GM19395 (cell line): ENCODE results near the gene LGALS7B.
"Not testable (repeated sequence)": the region's sequence is repeated elsewhere in the genome, so short reads cannot be mapped to it uniquely, and the experiment has no call there.

ENCODE experiments used
- ATAC-seq: cut with Tn5 transposase; IDR thresholded peaks from one replicate; pipeline ENCODE4 v1.9.1; 2021; ENCODE audit warnings: mild to moderate bottlenecking, moderate library complexity; ENCODE audit not compliant: unreplicated experiment

LGALS7B gene

DNA sequence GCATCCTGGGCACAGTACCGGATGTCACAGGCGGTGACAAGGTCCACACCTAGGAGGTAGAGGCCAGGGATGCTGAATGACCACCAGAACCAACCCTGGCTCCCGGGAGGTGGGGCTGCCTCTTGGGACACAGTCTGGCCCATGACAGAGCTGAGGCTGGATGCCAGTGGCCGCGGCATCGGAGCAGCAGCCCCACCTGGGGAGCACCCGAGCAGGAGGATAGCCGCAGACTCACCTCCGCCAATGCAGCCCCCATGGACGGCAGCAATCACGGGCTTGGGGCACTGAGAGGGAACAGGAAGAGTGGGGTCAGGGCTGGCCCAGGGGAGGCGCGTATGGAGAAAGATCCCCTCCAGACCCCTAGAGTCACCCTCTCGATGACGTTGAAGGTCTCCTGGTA is 28.1 kb downstream of the LGALS7B start:
- ATAC-seq, result no peak

DNA sequence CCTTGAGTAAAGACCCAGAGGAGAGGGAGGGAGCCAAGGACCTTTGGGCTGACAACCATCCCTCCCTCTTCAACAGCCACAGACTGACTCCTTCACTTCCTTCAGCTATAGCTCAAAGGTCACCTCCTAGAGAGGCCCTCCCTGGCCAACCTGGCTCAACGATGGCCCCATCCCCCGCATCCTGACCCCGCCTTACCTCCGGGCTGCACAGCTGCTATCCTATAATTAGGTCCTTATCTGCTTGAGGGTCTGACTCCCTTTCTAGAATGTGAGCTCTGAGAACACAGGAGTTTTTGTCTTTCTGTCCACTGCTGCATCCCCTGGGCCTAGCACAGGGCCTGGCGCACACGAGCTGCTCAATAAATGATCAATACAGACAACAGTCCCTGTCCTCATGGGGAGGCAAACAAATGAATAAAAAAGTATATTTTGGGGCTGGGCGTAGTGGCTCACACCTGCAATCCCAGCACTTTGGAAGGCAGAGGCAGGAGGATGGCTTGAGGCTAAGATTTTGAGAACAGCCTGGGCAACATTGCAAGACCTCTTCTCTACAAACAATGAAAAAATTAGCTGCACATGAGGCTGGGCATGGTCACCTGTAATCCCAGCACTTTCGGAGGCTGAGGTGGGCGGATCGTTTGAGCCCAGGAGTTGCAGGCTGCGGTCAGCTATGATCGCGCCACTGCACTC is 30.4 kb downstream of the LGALS7B start:
- no peak for ATAC-seq

DNA sequence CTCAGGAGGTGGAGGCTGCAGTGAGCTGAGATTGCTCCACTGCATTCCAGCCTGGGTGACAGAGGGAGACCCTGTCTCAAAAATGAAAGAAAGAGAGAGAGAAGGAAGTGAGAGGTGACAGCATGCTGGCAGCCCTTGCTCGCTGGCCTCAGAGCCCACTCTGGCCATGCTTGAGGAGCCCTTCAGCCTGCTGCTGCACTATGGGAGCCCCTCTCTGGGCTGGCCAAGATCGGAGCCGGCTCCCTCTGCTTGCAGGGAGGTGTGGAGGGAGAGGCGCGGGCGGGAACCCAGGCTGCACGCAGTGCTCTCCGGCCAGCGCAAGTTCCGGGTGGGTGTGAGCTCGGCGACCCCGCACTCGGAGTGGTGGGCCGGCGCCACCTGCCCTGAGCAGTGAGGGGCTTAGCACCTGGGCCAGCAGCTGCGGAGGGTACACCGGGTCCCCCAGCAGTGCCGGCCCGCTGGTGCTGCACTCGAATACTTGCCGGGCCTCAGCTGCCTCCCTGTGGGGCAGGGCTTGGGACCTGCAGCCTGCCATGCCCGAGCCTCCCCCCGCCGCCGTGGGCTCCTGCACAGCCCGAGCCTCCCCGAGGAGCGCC is 32.3 kb downstream of the LGALS7B start:
- not testable (repeated sequence) for ATAC-seq

DNA sequence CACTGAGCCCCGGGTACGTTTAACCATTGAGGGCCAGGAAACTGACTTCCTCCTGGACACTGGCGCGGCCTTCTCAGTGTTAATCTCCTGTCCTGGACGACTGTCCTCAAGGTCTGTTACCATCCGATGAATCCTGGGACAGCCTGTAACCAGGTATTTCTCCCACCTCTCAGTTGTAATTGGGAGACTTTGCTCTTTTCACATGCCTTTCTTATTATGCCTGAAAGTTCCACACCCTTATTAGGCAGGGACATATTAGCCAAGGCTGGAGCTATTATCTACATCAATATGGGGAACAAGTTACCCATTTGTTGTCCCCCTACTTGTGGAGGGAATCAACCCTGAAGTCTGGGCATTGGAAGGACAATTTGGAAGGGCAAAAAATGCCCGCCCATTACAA is 36.9 kb downstream of the LGALS7B start:
- ATAC-seq, result not testable (repeated sequence)

DNA sequence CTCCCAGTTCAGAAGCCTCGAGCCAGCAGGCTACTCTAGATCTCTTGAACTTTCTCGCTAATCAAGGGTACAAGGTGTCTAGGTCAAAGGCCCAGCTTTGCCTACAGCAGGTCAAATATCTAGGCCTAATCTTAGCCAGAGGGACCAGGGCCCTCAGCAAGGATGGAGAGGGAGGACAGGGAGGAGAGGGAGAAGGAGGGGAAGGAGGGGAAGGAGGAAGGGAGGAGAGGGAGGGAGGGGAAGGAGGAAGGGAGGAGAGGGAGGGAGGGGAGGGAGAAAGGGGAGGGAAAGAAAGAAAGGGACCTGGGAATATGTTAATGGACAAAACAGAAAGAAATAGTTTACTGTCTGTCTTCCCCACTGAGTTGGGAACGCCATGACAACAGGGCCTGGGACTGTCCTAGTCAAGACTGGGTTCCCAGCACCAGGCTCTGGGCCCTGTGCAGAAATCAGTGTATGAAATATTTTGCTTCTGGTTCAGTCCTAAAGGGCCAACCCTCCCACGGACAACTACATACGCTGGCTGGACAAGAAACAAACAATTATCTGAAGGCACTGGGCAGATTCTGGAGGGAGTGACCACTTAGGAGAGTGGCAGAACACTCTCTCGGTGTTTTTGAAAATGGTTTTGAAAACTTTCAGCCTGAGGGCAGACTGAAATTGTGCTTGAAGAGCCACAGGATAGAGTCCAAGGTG is 38.0 kb downstream of the LGALS7B start:
- no peak for ATAC-seq

DNA sequence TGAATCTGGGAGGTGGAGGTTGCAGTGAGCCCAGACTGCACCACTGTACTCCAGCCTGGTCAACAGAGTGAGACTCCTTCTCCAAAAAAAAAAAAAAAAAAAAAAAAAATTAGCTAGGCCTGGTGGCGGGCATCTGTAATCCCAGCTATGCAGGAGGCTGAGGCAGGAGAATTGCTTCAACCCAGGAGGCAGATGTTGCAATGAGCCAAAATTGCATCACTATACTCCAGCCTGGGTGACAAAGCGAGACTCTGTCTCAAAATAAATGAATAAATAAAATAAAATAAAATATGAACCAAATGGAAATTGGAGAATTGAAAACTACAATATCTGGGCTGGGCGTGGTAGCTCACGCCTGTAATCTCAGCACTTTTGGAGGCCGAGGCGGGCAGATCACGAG is 40.2 kb downstream of the LGALS7B start:
- ATAC-seq, result not testable (repeated sequence)

DNA sequence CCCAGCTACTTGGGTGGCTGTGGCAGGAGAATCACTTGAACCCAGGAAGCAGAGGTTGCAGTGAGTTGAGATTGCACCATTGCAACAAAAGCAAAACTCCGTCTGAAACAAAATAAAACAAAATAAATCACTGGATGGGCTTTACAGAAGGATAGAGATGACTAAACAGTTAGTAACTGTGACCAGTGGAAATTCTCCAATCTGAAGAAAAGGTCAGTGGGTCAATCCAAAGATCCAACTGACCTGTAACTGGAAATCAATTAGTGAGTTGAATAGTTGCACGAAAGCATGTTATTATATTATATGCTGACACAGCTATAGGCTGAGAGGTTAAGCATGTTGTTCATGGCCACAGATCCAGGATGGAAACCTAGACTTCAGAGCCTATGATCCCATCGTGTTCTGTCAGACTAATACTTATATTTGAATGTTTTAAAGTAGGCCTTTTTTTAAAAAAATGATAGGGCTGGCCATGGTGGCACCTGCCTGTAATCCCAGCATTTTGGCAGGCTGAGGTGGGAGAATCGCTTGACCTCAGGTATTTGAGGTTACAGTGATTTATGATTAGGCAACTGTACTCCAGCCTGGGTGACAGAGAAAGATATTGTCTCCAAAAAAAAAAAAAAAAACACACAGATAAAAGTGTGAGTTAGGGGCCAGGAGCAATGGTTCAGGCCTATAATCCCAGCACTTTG is 41.2 kb downstream of the LGALS7B start:
- no peak for ATAC-seq

DNA sequence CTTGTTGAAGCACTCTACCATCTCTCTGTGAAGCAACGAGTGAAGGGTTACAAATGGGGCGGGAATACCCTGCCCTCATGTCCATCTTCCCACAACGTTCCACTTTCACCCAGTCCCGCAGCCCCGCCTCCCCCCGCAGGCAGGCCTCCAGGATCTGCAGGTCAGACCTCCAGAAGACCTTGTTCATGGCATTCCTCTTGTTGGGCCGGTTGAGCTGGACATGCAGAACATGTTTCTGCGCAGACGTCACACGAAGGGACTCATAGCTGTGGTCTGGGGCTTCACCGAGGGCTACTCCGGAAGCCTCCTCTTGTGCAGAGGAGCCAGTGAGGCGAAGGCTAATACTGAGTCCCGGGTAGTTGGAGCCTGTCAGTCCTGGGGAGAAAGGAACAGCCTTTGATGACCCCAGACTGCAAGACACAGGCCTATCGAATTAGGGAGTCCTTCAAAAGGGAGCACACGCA is 42.2 kb downstream of the LGALS7B start:
- peak; percentile 37 for ATAC-seq

DNA sequence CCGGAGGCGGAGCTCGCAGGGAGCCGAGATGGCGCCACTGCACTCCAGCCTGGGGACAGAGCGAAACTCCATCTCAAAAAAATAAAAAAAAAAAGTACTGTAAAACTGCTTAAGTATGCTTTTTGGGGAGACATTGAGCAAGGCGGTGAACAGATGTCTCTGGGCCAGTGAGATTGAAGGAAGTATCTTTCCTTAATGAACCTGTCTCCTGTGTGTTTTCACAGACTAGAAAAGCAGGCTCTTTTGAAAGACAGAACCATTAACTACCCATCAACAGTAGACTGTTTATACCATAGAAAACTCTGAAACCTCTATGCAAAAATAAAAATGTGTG is 44.1 kb downstream of the LGALS7B start:
- ATAC-seq, result no peak

DNA sequence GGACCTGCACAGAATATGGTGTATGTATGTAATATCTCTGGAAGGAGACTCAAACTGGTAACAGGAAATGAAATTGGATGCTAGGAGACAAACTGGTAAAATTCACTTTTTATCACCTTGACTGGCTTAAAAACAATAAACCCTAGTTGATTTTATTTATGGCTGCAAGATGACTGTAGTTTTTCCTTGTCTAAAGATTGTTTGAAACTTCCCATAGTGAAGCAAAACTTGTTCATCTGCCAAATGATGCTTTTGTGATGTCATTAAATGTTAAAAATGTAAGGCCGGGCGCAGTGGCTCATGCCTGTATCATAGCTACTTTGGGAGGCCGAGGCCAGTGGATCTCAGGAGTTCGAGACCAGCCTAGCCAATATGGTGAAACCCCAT is 45.1 kb downstream of the LGALS7B start:
- ATAC-seq, result no peak

DNA sequence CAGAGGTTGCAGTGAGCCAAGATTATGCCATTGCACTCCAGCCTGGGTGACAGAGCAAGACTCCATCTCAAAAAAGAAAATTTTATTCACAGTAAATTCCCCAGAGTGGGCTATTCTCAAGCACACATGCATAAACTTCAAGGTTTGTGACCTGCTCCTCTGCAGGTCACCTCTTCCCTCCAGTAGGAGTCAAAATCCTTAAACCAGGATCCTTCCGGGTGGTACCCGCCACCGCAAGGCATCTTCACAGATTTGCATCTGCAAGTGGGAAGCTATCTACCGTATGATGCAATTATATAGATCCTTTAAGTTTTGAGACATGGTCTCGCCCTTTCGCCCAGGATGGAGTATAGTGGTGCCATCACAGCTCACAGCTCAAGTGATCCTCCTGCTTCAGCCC is 45.6 kb downstream of the LGALS7B start:
- ATAC-seq, result no peak

DNA sequence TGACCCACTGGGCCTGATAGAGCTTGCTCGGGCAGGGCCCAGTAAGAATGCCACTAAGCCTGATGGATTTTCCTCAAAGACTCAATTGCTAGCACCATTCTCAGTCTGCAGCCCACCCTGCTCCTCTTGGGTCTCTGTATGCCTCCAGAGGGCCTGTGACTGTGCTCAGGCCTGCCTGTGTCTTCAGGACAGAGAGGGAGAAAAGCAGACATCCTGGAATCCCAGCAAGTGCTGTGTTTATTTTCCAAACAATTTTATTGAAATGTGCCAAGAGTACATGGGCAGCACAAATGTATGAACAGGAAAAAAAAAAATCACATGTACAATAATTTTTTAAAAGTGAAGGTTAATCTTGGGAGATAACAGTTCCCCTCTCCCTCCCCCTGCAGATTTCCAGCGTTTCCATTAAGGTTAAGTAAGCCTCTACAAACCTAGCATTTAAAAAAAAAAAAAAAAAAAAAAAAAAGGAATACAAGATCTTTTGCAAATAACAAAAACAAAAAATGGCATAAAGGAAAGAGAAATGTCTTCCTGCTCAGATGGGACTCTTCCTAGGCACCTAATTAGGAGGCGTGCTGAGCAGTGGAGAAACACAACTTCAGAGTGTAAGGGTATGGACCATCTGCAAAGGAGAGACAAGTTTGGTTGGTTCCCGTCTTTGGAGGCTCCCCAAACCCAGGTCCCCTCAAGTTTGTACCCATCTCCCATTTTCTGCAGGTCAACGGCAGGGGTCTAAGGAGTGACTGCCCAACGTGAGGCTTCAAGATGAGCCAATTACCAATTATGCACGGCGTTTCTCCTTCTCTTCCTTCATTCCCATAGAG is 47.4 kb downstream of the LGALS7B start:
- no peak for ATAC-seq

DNA sequence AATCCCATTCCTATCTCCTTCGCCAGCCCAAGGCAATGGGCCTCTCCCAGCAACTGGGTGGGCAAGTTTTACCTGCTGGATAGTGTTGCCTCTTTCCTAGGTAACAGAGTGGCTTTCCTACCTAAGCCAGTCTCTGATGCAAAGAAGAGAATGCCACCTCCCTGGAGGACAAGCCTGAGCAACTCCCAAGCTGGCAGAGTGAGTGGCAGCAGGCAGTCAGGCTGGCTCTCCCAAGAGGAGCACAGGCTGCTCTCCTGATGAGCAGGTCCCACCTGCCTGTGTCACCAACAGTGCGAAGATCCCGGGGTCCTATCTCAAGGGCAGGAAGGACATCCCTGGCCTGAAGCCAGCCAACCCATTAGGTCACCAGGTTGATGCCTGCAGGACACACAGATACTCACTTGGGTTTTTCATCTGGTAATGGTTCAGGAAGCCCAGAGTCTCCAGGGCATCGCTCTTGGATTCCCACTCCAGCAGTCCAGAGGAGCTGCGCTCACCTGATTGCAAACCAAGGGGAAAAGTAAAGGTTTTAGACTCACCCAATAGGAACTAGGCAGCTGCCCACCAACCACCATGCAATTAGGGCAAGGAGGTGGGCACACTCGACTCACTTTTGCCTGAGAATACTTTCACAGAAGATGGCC is 48.1 kb downstream of the LGALS7B start:
- ATAC-seq, result no peak

DNA sequence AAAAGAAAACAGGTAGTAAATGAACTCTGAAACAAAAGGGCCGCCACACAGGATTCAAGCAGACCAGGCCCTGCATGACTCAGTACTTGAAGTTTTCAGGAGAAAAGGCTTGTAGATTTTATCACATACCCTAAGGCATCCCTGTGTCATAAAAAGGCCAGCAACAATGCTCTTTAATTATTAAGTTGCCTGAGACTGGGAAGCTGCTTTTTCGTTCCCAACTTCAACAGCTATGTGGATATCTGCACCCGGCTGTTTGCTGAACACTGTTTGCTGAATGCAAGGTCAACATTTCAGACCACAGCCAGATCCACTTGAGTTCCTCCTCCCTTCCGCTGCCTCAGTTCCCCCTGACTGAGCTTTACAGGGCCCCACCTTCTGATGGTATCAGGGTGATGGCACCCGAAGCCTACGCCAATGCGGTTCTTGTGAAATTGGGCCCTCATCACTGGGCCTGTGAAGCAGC is 48.7 kb downstream of the LGALS7B start:
- no peak for ATAC-seq

DNA sequence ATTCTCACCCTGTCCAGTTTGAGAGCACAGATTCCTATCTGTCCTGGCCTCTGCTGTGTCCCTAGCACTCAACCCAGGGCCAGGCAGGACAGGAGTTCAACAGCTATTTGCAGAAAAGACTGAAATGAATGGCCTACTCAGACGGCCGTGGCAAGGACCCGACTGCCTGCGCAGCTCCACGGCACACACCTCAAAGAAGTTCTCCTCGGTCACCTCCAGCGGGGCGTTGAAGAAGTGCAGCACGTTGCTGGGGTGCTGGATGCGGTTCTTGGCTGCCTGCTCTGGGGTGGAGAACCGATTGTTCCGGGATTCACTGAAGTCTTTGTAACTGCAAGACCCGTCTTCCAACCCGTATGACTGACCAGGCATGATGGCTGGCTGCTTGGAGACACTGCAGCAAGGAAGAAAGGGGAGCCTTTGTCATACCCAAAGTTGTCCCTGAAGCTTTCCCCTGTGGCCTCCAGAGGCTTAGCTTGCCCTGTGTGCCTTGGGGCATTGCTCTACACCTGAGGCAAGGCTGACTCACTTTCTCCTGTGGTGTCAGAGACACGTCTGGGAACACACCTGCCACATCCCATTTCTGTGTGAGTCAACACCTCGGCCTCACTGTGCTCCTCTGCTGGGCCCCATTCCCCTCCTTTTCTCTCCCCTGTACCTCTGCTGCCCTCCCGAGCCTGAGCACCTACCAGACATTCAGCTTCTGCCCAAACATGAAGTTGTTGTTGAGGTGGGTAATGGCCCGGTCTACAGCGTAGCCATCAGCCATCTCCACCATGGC is 49.4 kb downstream of the LGALS7B start:
- ATAC-seq, result no peak

DNA sequence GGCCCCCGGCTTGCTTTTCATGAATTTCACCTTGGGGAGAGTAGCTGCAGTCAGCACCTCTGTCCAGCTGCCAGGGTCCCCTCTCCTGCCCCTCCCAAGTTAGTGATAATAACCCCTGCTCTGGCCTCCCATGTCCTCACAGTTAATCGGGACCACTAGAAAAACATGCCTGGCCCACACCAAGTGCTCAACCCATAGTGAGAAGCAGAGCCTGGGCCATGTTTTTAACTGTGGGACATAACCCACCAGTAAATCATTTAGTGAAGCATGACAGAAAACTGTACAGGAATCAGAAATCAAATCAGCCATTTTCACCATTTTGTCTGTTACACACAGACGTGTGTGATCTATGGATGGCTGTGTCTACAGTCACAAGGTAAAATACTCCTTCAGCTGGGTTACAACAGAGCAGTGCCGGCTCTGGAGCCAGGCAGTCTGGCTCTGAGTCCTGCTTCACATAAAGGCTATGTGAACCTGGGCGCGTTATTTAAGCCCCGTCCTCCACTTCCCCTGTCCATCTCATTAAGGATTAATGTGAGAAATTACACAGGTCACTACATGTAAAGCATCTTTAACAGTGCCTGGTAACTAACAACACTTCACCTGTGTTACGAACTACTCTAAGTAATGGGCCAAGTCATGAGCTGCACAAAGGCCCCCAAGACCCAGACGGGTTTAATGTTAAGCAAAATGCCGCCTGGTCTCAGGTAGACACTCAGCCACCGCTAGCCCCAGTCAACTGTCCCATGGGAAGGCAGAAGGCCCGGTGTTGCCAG is 50.2 kb downstream of the LGALS7B start:
- ATAC-seq, result no peak

DNA sequence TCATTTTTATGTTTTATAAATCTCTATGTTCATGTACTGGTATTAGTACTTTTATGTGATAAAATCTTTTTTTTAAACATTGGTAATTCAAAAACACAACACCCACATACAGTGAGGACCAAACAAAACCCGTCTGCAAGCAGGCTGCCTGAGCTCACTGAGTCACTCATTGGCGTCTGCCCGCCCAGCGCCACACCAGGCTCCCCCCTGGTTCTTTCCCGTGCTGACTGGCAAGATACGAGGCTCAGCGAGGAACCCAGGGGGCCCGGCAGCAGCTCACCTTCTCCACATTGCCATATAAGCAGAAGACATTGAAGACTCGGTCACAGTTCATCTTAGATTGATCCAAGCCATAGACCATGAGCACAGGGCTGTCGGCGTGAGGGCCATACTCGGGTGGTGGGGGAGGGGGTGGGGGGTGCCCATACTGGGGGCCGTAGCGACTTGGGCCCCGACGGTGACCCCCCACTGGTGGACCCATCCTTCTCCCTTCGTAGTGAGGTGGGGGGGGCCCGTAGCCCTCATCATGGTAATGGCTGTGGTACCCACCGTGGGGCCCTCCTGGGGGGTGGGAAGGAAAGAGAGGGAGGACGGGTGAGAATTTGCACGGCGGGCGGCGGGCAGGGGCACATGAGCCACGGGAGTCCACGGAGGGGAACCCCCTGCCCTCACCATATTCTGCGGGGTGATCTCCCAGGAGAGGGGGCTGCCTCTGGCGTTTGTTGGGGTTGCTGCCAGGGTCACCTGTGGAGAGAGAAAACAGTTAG is 51.0 kb downstream of the LGALS7B start:
- ATAC-seq, result no peak

DNA sequence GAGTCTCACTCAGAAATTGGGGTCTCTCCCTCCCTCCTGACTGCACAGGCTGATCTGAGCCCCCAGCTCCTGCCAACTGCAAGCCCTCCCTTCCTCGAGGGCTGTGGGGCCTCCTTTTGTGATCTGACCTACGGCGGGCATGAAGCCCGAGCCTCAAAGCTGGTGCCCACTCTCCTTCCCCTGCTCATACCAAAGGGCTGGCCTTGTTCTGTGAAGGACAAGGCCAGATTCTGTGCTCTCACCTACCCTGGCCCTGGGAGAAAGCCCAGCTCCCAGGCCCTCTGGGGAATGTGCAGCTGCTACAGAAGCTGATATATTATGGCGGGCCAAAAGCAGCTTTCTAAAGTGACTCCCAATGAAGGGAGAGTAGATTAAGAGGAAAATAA is 51.6 kb downstream of the LGALS7B start:
- ATAC-seq, result no peak
